K562 (cell line): ENCODE data around the gene MRPS10. TPM values are rescaled to one million over a fixed set of nuclear protein-coding genes. Genes with fewer than 3 reads are reported as not detected.

Experiments
- CBX5 ChIP-seq: IDR thresholded peaks from 2 replicates; pipeline ENCODE4 v1.6.1; 2014; ENCODE audit warnings: low read depth, borderline replicate concordance
- CHD1 ChIP-seq: fragments of 200-600 bp; sonication (generic); IDR thresholded peaks from one replicate; pipeline ENCODE4 v1.6.1; 2012; ENCODE audit warnings: mild to moderate bottlenecking, moderate library complexity, low read length, inconsistent platforms
- ETS2 ChIP-seq: IDR thresholded peaks from 2 replicates; pipeline ENCODE4 v1.6.1; 2016; ENCODE audit warnings: borderline replicate concordance, missing genetic modification characterization, mild to moderate bottlenecking, moderate library complexity, missing compliant biosample characterization; ENCODE audit not compliant: poor library complexity, severe bottlenecking
- FOXJ3 ChIP-seq: sonication (generic); formaldehyde crosslinking; IDR thresholded peaks from 2 replicates; pipeline ENCODE4 v1.4.0; 2020; ENCODE audit warnings: mild to moderate bottlenecking, missing genetic modification reagents
- HCFC1 ChIP-seq: IDR thresholded peaks from 2 replicates; pipeline ENCODE4 v1.6.1; 2012; ENCODE audit warnings: low read depth, low read length, improper control_type of control experiment
- KLF16 ChIP-seq: IDR thresholded peaks from 2 replicates; pipeline ENCODE4 v1.6.1; 2016; ENCODE audit warnings: antibody characterized with exemption
- MEF2A ChIP-seq: IDR thresholded peaks from 2 replicates; pipeline ENCODE4 v1.6.1; 2011; ENCODE audit warnings: low read depth, mild to moderate bottlenecking, low read length, moderate library complexity; ENCODE audit not compliant: control insufficient read depth
- MEF2D ChIP-seq: conservative IDR thresholded peaks from 2 replicates; pipeline ENCODE4 v1.6.1; 2016; ENCODE audit warnings: low read depth, missing genetic modification characterization, missing compliant biosample characterization
- MTA2 ChIP-seq: fragments of 450-650 bp; IDR thresholded peaks from 2 replicates; pipeline ENCODE4 v1.6.1; 2016; ENCODE audit warnings: low read depth
- NFIX ChIP-seq: fragments of 250-450 bp; sonication (Bioruptor Pico); IDR thresholded peaks from 2 replicates; pipeline ENCODE4 v1.4.0; 2020; ENCODE audit warnings: low read depth, mild to moderate bottlenecking, moderate library complexity
- PHB2 ChIP-seq: fragments of 450-650 bp; IDR thresholded peaks from 2 replicates; pipeline ENCODE4 v1.6.1; 2017; ENCODE audit warnings: low read depth
- PURB ChIP-seq: sonication (generic); formaldehyde crosslinking; IDR thresholded peaks from 2 replicates; pipeline ENCODE4 v1.9.0; 2021; ENCODE audit warnings: low read depth, mild to moderate bottlenecking, missing genetic modification reagents
- RAD51 ChIP-seq: fragments of 450-650 bp; IDR thresholded peaks from 2 replicates; pipeline ENCODE4 v1.7.1; 2016; ENCODE audit warnings: low read depth, mild to moderate bottlenecking, borderline replicate concordance
- SAP30 ChIP-seq: fragments of 200-600 bp; sonication (generic); IDR thresholded peaks from 2 replicates; pipeline ENCODE4 v1.6.1; 2012; ENCODE audit warnings: borderline replicate concordance, low read depth, mild to moderate bottlenecking, moderate library complexity, low read length, control low read depth, inconsistent platforms; ENCODE audit not compliant: insufficient read depth, poor library complexity, severe bottlenecking
- ZNF24 ChIP-seq: fragments of 450-650 bp; IDR thresholded peaks from 2 replicates; pipeline ENCODE4 v1.6.1; 2016
- ZNF274 ChIP-seq: IDR thresholded peaks from 2 replicates; pipeline ENCODE4 v1.6.1; 2011; ENCODE audit warnings: low read depth, mild to moderate bottlenecking, low read length, moderate library complexity, borderline replicate concordance
- ZNF316 ChIP-seq: fragments of 450-650 bp; IDR thresholded peaks from 2 replicates; pipeline ENCODE4 v1.6.1; 2016
- polyA plus RNA-seq, 8 experiments: library from polyadenylated mRNA; depleted of rRNA in 4 of 8; stranded (reverse) in 5 of 8; unstranded in 3 of 8; fragments of >200 nt; fragmentation: Nextera tagmentation in 2 of 8; fragmentation: Illumina TruSeq in 1 of 8; extraction: Ambion mirVana in 2 of 8; extraction: Trizol in 1 of 8; gene quantifications; 2 replicates each; pipeline versions ENCODE4 v1.2.1 to v1.2.3, GENCODE V29; 2011 to 2014; ENCODE audit warnings: inconsistent platforms in 1 of 8, missing spikeins in 1 of 8
- total RNA-seq, 7 experiments: library from RNA; depleted of rRNA in 6 of 7; stranded (reverse); fragments of >200 nt in 6 of 7; fragmentation: Illumina TruSeq in 2 of 7; extraction: Trizol in 2 of 7; gene quantifications; 2 replicates each; pipeline versions ENCODE4 v1.2.1 to v1.2.3, GENCODE V29; 2011 to 2021; ENCODE audit warnings: low replicate concordance in 1 of 7
- TF ChIP-seq, protein P1 (sequence below): sonication (generic); formaldehyde crosslinking; IDR thresholded peaks from 2 replicates; pipeline ENCODE4 v1.8.0; 2022; ENCODE audit warnings: mild to moderate bottlenecking, missing genetic modification reagents
- TF ChIP-seq, protein P2 (sequence below): fragments of 250-450 bp; sonication (Bioruptor Pico); IDR thresholded peaks from 2 replicates; pipeline ENCODE4 v1.4.0; 2020
- TF ChIP-seq, protein P3 (sequence below): fragments of 450-650 bp; IDR thresholded peaks from 2 replicates; pipeline ENCODE4 v1.6.1; 2016; ENCODE audit warnings: mild to moderate bottlenecking
- TF ChIP-seq, protein P4 (sequence below): fragments of 450-650 bp; IDR thresholded peaks from 2 replicates; pipeline ENCODE4 v1.6.1; 2016; ENCODE audit warnings: low read depth, mild to moderate bottlenecking, moderate library complexity

MRPS10 gene
- total and polyA plus RNA-seq, 9 of the 15 experiments (the other 6 are each of a cell fraction or from before 2014, with no cell fraction given), result 48.6 to 166 (median 93.7) TPM

DNA sequence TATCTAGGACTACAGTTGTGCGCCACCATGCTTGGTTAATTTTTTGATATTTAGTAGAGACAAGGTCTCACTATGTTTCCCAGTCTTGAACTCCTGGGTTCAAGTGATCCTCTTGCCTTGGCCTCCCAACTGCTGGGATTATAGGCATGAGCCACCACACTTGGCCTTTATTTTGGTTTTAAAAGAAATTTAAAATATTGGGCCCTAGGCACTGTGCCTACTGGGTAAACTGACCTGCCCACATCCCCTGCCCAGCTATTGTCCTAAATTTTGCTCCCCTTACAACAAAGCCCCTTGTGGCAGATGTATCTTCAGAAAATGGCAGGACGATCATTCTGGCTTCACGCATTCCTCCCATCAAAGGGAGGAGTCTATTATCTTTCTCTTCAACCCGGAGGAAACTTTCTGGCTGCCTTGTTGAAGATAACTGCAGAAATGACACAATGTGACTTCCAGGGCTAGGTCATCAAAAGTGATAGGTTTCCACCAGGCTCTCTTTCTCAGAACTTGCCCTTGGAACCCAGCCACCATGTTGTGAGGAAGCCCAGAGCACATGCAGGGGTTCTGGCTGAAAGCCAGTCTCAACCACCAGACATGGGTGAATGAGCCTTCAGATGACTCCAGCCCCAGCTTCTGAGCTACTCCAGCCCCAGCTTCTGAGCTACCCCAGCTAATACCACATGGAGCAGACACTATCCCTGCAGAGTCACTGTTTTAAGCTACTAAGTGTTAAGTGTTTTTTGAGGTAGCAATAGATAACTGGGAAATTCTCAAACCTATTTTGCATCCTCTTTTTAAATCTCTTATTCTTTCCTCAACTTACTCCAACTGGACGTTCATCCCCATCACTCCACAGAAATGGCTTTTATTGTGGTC, 18.3 kb downstream of the MRPS10 start (continued):
- peak; percentile 65; the same call in 1 of the 2 replicates for TF ChIP-seq MEF2A
- no peak for TF ChIP-seq CHD1
- peak; percentile 71 for TF ChIP-seq RAD51
- TF ChIP-seq, protein P1, sequence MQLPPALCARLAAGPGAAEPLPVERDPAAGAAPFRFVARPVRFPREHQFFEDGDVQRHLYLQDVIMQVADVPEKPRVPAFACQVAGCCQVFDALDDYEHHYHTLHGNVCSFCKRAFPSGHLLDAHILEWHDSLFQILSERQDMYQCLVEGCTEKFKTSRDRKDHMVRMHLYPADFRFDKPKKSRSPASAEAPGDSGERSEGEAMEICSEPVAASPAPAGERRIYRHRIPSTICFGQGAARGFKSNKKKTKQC (CRISPR knock-in tag), result peak; percentile 25; the same call in 1 of the 2 replicates
- TF ChIP-seq, protein P2, sequence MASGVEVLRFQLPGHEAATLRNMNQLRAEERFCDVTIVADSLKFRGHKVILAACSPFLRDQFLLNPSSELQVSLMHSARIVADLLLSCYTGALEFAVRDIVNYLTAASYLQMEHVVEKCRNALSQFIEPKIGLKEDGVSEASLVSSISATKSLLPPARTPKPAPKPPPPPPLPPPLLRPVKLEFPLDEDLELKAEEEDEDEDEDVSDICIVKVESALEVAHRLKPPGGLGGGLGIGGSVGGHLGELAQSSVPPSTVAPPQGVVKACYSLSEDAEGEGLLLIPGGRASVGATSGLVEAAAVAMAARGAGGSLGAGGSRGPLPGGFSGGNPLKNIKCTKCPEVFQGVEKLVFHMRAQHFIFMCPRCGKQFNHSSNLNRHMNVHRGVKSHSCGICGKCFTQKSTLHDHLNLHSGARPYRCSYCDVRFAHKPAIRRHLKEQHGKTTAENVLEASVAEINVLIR (CRISPR knock-in tag), result peak; percentile 51; the same call in 1 of the 2 replicates
- peak; percentile 78 for TF ChIP-seq ZNF274
- no peak for TF ChIP-seq ETS2 (tag)
- peak; percentile 93 for TF ChIP-seq KLF16
- peak; percentile 65 for TF ChIP-seq HCFC1
- TF ChIP-seq MEF2D (tag), result no peak
- no peak for TF ChIP-seq PURB
- TF ChIP-seq PHB2, result peak; percentile 95
- TF ChIP-seq CBX5, result peak; percentile 92
- TF ChIP-seq, protein P3, sequence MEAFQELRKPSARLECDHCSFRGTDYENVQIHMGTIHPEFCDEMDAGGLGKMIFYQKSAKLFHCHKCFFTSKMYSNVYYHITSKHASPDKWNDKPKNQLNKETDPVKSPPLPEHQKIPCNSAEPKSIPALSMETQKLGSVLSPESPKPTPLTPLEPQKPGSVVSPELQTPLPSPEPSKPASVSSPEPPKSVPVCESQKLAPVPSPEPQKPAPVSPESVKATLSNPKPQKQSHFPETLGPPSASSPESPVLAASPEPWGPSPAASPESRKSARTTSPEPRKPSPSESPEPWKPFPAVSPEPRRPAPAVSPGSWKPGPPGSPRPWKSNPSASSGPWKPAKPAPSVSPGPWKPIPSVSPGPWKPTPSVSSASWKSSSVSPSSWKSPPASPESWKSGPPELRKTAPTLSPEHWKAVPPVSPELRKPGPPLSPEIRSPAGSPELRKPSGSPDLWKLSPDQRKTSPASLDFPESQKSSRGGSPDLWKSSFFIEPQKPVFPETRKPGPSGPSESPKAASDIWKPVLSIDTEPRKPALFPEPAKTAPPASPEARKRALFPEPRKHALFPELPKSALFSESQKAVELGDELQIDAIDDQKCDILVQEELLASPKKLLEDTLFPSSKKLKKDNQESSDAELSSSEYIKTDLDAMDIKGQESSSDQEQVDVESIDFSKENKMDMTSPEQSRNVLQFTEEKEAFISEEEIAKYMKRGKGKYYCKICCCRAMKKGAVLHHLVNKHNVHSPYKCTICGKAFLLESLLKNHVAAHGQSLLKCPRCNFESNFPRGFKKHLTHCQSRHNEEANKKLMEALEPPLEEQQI, result peak; percentile 97
- TF ChIP-seq ZNF316, result peak; percentile 57
- TF ChIP-seq NFIX (CRISPR knock-in tag), result peak; percentile 63
- TF ChIP-seq, protein P4, sequence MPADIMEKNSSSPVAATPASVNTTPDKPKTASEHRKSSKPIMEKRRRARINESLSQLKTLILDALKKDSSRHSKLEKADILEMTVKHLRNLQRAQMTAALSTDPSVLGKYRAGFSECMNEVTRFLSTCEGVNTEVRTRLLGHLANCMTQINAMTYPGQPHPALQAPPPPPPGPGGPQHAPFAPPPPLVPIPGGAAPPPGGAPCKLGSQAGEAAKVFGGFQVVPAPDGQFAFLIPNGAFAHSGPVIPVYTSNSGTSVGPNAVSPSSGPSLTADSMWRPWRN, result peak; percentile 51; the same call in 1 of the 2 replicates
- no peak for TF ChIP-seq SAP30
- TF ChIP-seq MTA2, result peak; percentile 98
- no peak for TF ChIP-seq FOXJ3 (CRISPR knock-in tag)
- peak; percentile 74; the same call in 1 of the 2 replicates for TF ChIP-seq ZNF24
